HG03558 (cell line): ENCODE measurements around the gene DESI2.
"Not testable (repeated sequence)": the region's sequence is repeated elsewhere in the genome, so short reads cannot be mapped to it uniquely, and the experiment has no call there.

Source experiments
- ATAC-seq: cut with Tn5 transposase; IDR thresholded peaks from one replicate; pipeline ENCODE4 v1.9.1; 2021; ENCODE audit warnings: moderate number of reproducible peaks; ENCODE audit not compliant: unreplicated experiment; ENCODE audit errors: extremely low read depth

The DESI2 gene

DNA sequence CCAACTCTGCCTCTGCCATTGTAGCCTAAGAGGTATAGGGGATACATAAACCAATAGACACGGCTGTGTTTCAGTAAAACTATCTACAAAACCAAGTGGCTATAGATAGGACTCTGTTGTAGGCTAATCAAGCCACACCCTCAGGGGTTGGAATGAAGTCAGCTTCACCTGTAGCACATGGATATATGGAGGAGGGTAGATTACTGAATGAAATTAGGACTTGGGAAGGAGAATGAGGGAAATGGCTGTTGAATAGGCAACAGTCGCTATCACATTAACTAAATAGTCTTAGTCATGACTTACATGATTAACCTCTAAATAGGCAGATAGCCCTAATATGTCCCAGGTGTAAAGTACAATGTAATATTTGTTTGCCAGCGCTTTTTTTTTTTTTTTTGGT, 49.7 kb downstream of the DESI2 start:
- no peak for ATAC-seq

DNA sequence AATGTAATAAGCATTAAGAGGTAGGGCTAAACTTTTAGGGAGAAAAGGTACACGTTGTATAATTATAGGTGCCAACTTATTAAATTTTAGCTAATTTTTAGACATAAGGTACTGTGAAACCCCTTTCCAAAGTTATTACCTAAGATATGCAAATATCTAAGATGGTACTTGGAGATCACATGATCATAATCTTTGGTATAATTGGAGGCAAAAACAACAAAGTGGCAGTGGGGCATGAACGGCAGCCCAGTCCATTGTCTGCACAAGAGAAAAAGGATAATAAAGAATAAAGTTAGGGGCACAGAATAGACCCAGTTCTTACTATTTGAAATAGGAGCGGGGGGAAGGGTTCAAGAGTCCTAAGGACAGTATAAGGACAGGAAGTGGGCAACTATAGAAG, 51.2 kb downstream of the DESI2 start:
- no peak for ATAC-seq

DNA sequence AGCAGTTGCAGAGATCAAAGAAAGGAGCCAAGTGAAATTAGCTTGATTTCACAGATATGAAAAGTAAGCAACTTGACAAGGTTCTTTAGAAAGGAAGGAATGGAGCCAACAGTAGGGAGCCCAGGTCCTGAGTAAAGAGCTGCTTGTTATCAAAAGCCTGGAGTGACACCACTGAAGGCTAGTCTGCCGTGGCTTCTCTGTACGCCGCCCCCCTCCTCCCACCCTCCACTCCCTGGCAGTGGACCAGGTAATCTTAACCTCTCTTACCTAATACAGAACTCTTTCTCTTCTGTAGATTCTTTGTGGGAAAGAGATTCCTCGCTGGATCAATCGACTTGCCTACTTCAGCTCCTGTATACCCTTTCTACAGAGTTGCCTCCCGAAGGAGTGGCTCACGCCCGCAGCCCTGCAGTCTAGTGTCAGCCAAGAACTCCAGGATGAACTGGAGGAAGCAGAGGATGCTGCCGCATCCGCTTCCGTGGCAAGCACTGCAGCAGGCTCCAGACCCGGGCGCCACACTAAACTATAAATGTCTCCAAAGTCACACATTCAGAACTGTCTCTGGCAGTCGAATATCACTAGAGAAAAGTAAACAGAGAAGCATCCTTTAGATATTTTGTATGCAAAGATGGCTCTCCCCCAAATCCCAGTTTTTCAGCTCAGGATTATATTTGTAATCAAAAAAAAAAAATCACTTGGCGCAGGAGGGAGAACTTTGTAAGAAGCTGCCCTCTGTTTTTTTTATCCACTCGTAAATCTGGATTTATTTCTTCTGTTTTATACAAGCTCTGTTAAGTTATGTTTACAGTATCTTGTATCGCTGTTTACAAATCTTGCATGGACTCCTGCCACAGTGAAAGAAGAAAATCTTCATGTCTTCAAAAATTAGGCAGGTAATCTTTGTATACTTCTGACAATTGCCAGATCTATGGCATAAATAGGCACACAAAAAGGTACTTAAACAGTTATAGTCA, 52.6 kb downstream of the DESI2 start:
- ATAC-seq: no peak

DNA sequence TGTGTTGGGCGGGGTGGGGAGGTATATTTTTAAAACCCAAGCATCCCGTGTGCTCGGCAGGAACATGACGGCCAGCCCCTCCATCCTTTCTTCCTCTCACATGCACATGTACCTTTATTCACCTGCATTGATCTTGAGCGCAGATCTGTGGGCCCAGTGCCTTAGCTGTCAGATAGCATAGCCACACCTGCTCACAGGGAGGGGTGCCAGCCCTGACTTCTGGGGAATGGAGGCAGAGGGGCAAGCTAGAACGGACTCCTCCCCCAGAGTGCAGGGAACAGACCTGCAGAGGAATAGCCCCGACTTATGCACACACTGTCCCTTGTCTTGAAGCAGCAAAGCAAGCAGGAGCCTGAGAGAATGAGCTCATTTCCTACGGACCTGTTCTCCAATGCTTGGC, 56.1 kb downstream of the DESI2 start:
- no peak for ATAC-seq

- ATAC-seq: no peak
These were observed 56.8 kb downstream of the DESI2 start for GRCh38 chr1:244709476-244710368.

- ATAC-seq: no peak
These were observed 57.6 kb downstream of the DESI2 start for GRCh38 chr1:244710474-244711062.

DNA sequence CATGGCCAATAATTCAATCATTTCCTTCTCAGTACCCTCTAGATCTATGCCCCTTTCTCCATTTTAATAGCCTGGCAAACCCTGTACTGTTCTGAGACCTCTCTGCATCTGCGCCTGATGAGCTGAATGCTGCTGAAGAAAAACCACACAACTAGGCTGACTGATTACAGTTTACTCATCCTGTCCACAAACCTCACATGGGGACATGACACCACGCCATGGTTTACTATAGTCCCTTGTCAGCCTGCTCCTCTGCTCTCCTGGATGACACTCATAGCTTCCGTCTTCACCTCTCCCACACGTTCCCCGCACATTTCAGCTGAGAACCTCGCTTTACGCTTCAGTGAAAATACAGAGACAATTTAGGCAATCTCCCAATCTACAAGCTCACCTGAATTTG, 59.7 kb downstream of the DESI2 start:
- ATAC-seq: no peak

DNA sequence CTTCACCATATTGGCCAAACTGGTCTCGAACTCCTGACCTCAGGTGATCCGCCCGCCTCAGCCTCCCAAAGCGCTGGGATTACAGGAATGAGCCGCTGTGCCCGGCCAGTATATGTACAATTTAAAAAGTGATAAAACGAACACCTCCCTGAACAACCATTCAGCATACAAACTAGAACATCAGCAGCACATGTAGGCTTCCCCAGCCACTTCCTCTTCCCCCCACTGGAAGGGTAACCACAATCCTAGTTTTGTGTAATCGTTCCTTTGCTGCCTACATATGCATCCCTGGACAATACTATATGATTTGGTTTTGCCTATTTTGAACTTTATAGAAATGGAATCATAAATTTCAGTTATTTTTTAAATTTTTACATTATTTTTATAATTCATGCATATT, 60.4 kb downstream of the DESI2 start:
- ATAC-seq: no peak

- ATAC-seq: no peak
These were observed 75.0 kb downstream of the DESI2 start for GRCh38 chr1:244727871-244728474.

- no peak for ATAC-seq
These were observed 77.4 kb downstream of the DESI2 start for GRCh38 chr1:244730153-244730933.

DNA sequence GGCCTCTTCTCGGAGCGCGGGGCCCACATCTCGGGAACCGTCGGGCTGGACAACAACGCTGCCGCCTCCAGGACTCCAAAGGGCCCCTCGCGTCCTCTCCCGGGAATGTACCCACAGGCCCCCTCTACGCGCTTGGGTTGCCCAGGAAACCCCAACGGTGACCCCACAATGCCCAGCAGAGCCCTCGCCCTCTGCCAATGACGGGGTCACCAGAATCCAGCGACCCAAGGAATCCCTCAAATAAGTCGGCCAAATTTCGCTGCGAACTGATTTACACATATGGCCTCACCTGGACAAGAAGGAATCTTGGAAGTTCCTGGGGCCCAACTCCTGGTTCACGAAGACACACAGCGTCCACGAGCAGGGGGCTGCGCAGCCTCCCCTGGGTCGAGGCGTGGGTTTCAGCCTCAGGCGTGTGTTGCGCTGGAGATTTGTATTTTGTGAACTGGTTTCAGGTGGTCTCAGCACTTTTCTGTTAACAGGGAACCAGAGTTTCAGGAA, 78.1 kb downstream of the DESI2 start:
- no peak for ATAC-seq

DNA sequence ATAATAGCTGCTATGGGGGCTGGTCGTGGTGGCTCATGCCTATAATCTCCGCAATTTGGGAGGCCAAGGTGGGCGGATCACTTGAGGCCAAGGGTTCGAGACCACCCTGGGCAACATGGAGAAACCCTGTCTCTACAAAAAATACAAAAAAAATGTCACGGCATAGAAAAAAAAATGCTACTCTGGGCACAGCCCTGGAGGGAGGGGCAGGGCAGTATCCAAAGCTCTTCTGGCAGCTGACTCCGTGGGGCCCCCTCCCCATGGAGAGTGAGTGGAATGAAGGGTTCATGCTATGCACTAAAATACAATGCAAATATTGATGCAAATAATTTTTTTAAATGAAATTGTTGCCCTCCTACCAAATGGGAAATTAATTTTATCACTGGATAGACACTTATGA, 78.7 kb downstream of the DESI2 start:
- no peak for ATAC-seq

GRCh38 chr1:244732851-244733450, 80.0 kb downstream of the DESI2 start:
- no peak for ATAC-seq

GRCh38 chr1:244735404-244735803, 82.5 kb downstream of the DESI2 start:
- ATAC-seq: no peak

DNA sequence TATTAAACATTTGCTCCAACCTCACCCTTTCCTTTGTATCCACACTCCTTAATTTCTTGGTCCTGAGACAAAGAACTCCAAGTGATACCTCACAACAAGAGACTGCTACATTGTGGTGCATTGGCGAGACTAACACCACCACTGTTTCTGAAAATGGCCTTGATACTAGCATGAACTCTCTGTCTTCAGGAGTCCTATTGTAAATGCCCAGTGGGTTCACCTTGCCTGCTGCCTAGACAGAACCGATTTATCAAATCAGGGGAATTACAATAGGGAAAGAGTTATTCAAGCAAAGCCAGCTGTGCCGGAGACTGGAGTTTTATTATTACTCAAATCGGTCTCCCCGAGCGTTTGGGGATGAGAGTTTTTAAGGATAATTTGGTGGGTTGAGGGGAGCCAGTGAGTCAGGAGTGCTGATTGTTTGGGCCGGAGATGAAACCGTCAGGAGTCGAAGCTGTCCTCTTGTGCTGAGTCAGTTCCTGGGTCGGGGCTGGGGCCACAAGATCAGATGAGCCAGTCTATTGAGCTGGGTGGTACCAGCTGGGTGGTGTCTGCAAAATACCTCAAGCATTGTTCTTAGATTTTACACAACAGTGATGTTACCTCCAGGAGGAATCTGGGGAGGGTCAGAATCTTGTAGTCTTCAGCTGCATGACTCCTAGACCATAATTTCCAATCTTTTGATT, 83.1 kb downstream of the DESI2 start:
- ATAC-seq: no peak

- not testable (repeated sequence) for ATAC-seq
These were observed 86.2 kb downstream of the DESI2 start for GRCh38 chr1:244739140-244739539.

GRCh38 chr1:244740027-244740617, 87.2 kb downstream of the DESI2 start:
- not testable (repeated sequence) for ATAC-seq

- no peak for ATAC-seq
These were observed 88.8 kb downstream of the DESI2 start for GRCh38 chr1:244741692-244742091.
